ENCODE data around the gene BTBD18. TPM values are rescaled to one million over a fixed set of nuclear protein-coding genes. Genes with fewer than 3 reads are reported as not detected.
"Not testable (repeated sequence)": the region's sequence is repeated elsewhere in the genome, so short reads cannot be mapped to it uniquely, and the experiment has no call there.

BTBD18 gene
- total RNA-seq, 1 experiment from 2014 or later = not detected

GRCh38 chr11:57735619-57736298, 15.9 kb downstream of the BTBD18 start:
- no peak for DNase-seq (ENCODE audit: extremely low read depth, low read depth)

GRCh38 chr11:57732661-57733060, 19.0 kb downstream of the BTBD18 start:
- no peak for DNase-seq (ENCODE audit: extremely low read depth, low read depth)

GRCh38 chr11:57729479-57729878, 22.1 kb downstream of the BTBD18 start:
- no peak for DNase-seq (ENCODE audit: extremely low read depth, low read depth)

GRCh38 chr11:57728829-57729228, 22.8 kb downstream of the BTBD18 start:
- DNase-seq (ENCODE audit: extremely low read depth, low read depth) = no peak

GRCh38 chr11:57727185-57727584, 24.4 kb downstream of the BTBD18 start:
- no peak for DNase-seq (ENCODE audit: extremely low read depth, low read depth)

GRCh38 chr11:57716726-57717125, 34.9 kb downstream of the BTBD18 start:
- not testable (repeated sequence) for DNase-seq (ENCODE audit: extremely low read depth, low read depth)

GRCh38 chr11:57713835-57714234, 37.8 kb downstream of the BTBD18 start:
- DNase-seq (ENCODE audit: extremely low read depth, low read depth) = no peak

GRCh38 chr11:57712256-57713150, 39.1 kb downstream of the BTBD18 start, which contains the start of gene TMX2:
Gene TMX2 (plus strand): TSS chr11:57712593. CDS start chr11:57712619, 26 bp downstream.
- DNase-seq (ENCODE audit: extremely low read depth, low read depth) = peak; percentile 97

GRCh38 chr11:57711414-57712255, 40.0 kb downstream of the BTBD18 start, which contains the start of gene MED19:
Gene MED19 (minus strand): TSS chr11:57712215. CDS start chr11:57712179, 36 bp downstream.
- peak; percentile 44 for DNase-seq (ENCODE audit: extremely low read depth, low read depth)

GRCh38 chr11:57709802-57710367, 41.7 kb downstream of the BTBD18 start:
- no peak for DNase-seq (ENCODE audit: extremely low read depth, low read depth)

- not testable (repeated sequence) for DNase-seq (ENCODE audit: extremely low read depth, low read depth)
Observed at GRCh38 chr11:57705432-57705831, 46.2 kb downstream of the BTBD18 start.

- no peak for DNase-seq (ENCODE audit: extremely low read depth, low read depth)
Observed at GRCh38 chr11:57704932-57705331, 46.7 kb downstream of the BTBD18 start.

GRCh38 chr11:57703341-57703740, 48.3 kb downstream of the BTBD18 start:
- DNase-seq (ENCODE audit: extremely low read depth, low read depth) = no peak

- no peak for DNase-seq (ENCODE audit: extremely low read depth, low read depth)
Observed at GRCh38 chr11:57700425-57700824, 51.2 kb downstream of the BTBD18 start.

- no peak for DNase-seq (ENCODE audit: extremely low read depth, low read depth)
Observed at GRCh38 chr11:57699813-57700212, 51.8 kb downstream of the BTBD18 start.

GRCh38 chr11:57698843-57699365, 52.7 kb downstream of the BTBD18 start:
- no peak for DNase-seq (ENCODE audit: extremely low read depth, low read depth)
